Measurements from ENCODE around the gene ITGA8. TPM values are rescaled to one million over a fixed set of nuclear protein-coding genes. Genes with fewer than 3 reads are reported as not detected.
"Not testable (repeated sequence)": the region's sequence is repeated elsewhere in the genome, so short reads cannot be mapped to it uniquely, and the experiment has no call there.

The ITGA8 gene
- polyA plus RNA-seq, 6 donors from 2014 or later: not detected

DNA sequence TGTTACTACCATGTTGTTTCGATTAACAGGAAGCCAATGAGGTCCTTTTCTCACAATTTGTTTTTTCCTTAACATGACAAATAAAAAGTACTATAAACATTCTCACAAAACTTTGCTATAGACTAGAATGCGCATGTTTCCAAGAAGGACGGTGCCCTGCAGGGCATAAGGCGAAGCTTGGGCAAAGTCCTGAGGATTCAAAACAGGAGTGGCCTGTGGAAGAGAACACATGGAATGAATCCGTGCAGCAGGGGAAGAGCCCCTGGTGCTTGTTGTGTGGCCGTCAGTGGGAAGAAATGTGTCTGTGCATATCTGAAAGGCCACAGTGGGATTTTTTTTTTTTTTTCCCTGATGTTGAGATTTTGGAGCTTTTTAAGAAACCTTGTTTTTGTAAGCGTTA lies 67.6 kb downstream of the ITGA8 start:
- no peak for DNase-seq
- Mint-ChIP-seq H3K4me1 (no peaks in the 10 kb centered on the region), H3K4me3 (no peak overlapping the region), H3K36me3 (no peaks in the 10 kb centered on the region), H3K27me3 (peaks cover 0 to 3% (median 0%) of the 10 kb centered on the region in 3 donors), H3K27ac (peak overlapping the region in 1 of 6 donors; percentile 38), H3K9me3 (peaks cover 0 to 3% (median 0%) of the 10 kb centered on the region in 7 donors)
- no peak for ATAC-seq (ENCODE audit: low read depth in 2 of 2)

GRCh38 chr10:15651175-15651574 lies 68.5 kb downstream of the ITGA8 start:
- Mint-ChIP-seq H3K27me3 (peaks cover 0 to 3% (median 0%) of the 10 kb centered on the region in 3 donors), H3K27ac (no peak overlapping the region), H3K4me3 (no peak overlapping the region), H3K36me3 (no peaks in the 10 kb centered on the region), H3K9me3 (no peaks in the 10 kb centered on the region), H3K4me1 (no peaks in the 10 kb centered on the region)
- ATAC-seq (ENCODE audit: low read depth in 2 of 2) (no peak), DNase-seq (no peak)

DNA sequence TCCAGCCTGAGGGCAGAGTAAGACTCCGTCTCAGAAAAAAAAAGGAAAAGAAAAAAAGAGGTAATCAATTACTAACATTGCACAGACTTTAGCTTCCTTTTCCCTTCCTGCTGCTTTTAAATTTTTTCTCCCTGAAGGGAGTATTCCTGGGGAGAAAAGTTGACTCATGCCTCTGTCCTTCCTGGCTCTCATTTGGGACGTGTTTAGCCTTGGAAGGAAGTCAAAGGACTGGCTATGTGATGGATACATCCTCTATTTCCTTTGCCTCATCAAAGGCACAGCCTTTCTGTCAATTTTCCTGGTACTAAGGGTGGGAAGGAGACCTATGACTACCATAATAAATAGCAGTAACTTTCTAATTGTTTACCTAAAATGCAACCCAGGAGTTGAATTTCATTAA lies 77.6 kb downstream of the ITGA8 start:
- Mint-ChIP-seq H3K27ac (no peak overlapping the region), H3K36me3 (no peaks in the 10 kb centered on the region), H3K27me3 (peaks cover 0 to 10% (median 0%) of the 10 kb centered on the region in 3 donors), H3K9me3 (peaks cover 0 to 2% (median 0%) of the 10 kb centered on the region in 7 donors), H3K4me1 (no peaks in the 10 kb centered on the region), H3K4me3 (no peak overlapping the region)
- DNase-seq (no peak), ATAC-seq (ENCODE audit: low read depth in 2 of 2) (no peak)

DNA sequence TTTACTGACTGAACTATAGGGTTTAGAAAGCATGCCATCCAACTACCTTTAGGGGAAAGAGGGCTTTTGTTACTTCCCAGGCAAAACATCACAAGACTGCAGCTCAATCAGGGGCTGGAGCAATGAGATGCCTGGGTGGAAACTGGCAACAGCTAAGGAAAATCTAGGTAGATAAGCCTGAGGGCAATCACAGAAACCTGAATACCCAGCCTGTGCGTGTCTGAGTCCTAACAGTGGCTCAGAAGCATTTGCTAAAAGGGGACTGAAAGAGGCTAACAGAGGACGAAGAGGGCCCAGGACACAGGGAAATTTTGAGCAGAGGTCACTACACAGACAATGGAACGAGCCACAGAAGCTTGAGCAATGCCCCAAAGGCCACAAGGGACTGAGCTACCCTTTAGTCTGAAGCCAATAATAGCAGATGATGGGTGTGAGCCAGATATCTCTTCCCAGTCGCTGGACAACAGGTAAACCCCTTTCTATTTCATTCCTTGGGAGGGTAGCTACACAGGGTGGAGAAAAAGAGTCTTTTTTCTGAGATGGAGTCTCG lies 79.1 kb downstream of the ITGA8 start:
- ATAC-seq (ENCODE audit: low read depth in 2 of 2): no peak
- no peaks in the 10 kb centered on the region for H3K4me1 Mint-ChIP-seq
- H3K27me3 Mint-ChIP-seq: peaks cover 0 to 10% (median 0%) of the 10 kb centered on the region in 3 donors
- no peaks in the 10 kb centered on the region for H3K36me3 Mint-ChIP-seq
- H3K9me3 Mint-ChIP-seq: peaks cover 0 to 2% (median 0%) of the 10 kb centered on the region in 7 donors
- H3K4me3 Mint-ChIP-seq: no peak overlapping the region
- DNase-seq: no peak
- H3K27ac Mint-ChIP-seq: no peak overlapping the region

DNA sequence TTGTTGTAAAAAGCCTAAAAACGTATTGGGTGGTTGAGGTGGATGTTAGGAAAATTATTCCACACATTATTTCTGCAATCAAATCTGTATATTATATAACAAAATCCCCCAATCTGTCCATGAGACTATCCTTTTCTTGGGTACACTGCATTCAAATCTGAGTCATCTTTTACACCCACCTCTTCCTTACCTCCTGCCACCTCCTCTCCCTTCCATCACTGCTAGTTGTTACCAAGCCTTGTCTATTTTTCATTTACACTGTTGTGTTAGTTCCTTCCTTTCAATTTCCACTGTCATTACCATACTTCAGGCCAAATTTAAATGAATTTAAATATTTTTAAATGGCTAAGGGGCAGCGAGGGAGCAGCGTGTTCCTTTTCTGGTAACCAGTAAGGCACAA lies 83.3 kb downstream of the ITGA8 start:
- peaks cover 0 to 14% (median 6%) of the 10 kb centered on the region in 3 donors for H3K27me3 Mint-ChIP-seq
- no peak for ATAC-seq (ENCODE audit: low read depth in 2 of 2)
- no peaks in the 10 kb centered on the region for H3K9me3 Mint-ChIP-seq
- no peak for DNase-seq
- no peaks in the 10 kb centered on the region for H3K36me3 Mint-ChIP-seq
- no peak overlapping the region for H3K27ac Mint-ChIP-seq
- H3K4me1 Mint-ChIP-seq: no peaks in the 10 kb centered on the region
- no peak overlapping the region for H3K4me3 Mint-ChIP-seq

- DNase-seq (no peak), ATAC-seq (ENCODE audit: low read depth in 2 of 2) (no peak)
- Mint-ChIP-seq H3K36me3 (no peaks in the 10 kb centered on the region), H3K9me3 (peaks cover 0 to 5% (median 0%) of the 10 kb centered on the region in 7 donors), H3K4me1 (no peaks in the 10 kb centered on the region), H3K27ac (no peak overlapping the region), H3K27me3 (peaks cover 0 to 6% (median 4%) of the 10 kb centered on the region in 3 donors), H3K4me3 (no peak overlapping the region)
These were observed 87.1 kb downstream of the ITGA8 start for GRCh38 chr10:15632456-15633091.

GRCh38 chr10:15631205-15631604 lies 88.5 kb downstream of the ITGA8 start:
- Mint-ChIP-seq H3K27ac (peak overlapping the region in 1 of 6 donors; percentile 19), H3K9me3 (peaks cover 0 to 16% (median 2%) of the 10 kb centered on the region in 7 donors)
- not testable (repeated sequence) for H3K4me1 Mint-ChIP-seq; H3K36me3 Mint-ChIP-seq; DNase-seq; H3K4me3 Mint-ChIP-seq; ATAC-seq (ENCODE audit: low read depth in 2 of 2); H3K27me3 Mint-ChIP-seq

- ATAC-seq (ENCODE audit: low read depth in 2 of 2) (no peak), DNase-seq (no peak)
- no peaks in the 10 kb centered on the region for H3K4me1 Mint-ChIP-seq
- H3K27ac Mint-ChIP-seq: no peak overlapping the region
- peaks cover 0 to 6% (median 4%) of the 10 kb centered on the region in 3 donors for H3K27me3 Mint-ChIP-seq
- H3K36me3 Mint-ChIP-seq: no peaks in the 10 kb centered on the region
- H3K9me3 Mint-ChIP-seq: peaks cover 0 to 16% (median 2%) of the 10 kb centered on the region in 7 donors
- H3K4me3 Mint-ChIP-seq: no peak overlapping the region
These were observed 89.4 kb downstream of the ITGA8 start for GRCh38 chr10:15630353-15630752.

DNA sequence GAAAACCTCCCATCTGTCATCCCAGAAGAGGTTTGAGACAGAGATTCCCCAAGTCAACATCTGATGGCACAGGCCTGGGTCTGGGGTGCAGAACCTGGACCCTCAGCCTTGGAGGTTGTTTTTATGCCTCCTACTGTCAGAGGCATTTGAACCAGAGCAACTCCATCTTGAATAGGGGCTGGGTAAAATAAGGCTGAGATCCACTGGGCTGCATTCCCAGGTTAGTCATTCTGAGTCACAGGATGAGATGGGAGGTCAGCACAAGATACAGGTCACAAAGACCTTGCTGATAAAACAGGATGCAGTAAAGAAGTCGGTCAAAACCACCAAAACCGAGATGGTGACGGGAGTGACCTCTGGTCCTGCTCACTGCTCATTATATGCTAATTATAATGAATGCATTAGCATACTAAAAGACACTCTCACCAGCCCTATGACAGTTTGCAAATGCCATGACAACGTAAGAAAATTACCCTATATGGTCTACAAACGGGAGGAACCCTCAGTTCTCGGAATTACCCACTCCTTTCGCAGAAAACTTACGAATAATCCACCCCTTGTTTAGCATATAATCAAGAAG lies 92.0 kb downstream of the ITGA8 start:
- no peak for DNase-seq
- Mint-ChIP-seq H3K4me1 (no peaks in the 10 kb centered on the region), H3K4me3 (no peak overlapping the region), H3K27me3 (peaks cover 0 to 6% (median 0%) of the 10 kb centered on the region in 3 donors), H3K9me3 (peaks cover 0 to 16% (median 2%) of the 10 kb centered on the region in 7 donors), H3K27ac (no peak overlapping the region), H3K36me3 (no peaks in the 10 kb centered on the region)
- ATAC-seq (ENCODE audit: low read depth in 2 of 2): no peak

GRCh38 chr10:15626937-15627336 lies 92.8 kb downstream of the ITGA8 start:
- DNase-seq: no peak
- Mint-ChIP-seq H3K9me3 (peaks cover 0 to 16% (median 2%) of the 10 kb centered on the region in 7 donors), H3K36me3 (no peaks in the 10 kb centered on the region), H3K4me3 (no peak overlapping the region), H3K4me1 (no peaks in the 10 kb centered on the region), H3K27ac (no peak overlapping the region), H3K27me3 (peaks cover 0 to 1% (median 0%) of the 10 kb centered on the region in 3 donors)
- no peak for ATAC-seq (ENCODE audit: low read depth in 2 of 2)

DNA sequence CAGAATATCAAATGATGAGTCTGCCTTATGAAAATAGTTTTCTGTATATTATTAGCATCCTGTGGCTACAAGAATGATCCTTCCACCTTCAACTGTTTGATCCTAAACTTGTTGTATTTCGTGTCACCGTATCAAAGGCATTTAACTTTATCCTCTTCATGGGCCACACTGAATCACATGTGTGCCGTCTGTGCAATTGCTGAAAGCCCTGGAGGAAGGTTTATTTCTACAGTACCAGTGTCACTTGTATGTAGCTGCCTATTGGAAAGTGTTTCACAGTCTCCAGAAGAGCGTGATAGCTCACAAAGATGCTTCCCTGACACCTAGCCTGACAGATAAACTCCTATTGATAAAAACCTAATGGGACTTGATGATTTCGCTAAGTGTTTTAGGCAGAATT lies 94.5 kb downstream of the ITGA8 start:
- Mint-ChIP-seq H3K4me1 (no peaks in the 10 kb centered on the region), H3K27ac (no peak overlapping the region), H3K4me3 (no peak overlapping the region), H3K36me3 (no peaks in the 10 kb centered on the region), H3K27me3 (peaks cover 0 to 7% (median 0%) of the 10 kb centered on the region in 3 donors), H3K9me3 (peaks cover 0 to 16% (median 0%) of the 10 kb centered on the region in 7 donors)
- DNase-seq (no peak), ATAC-seq (ENCODE audit: low read depth in 2 of 2) (no peak)

GRCh38 chr10:15624401-15625196 lies 95.1 kb downstream of the ITGA8 start:
- Mint-ChIP-seq H3K27me3 (peaks cover 0 to 7% (median 0%) of the 10 kb centered on the region in 3 donors), H3K4me3 (no peak overlapping the region), H3K36me3 (no peaks in the 10 kb centered on the region), H3K4me1 (no peaks in the 10 kb centered on the region), H3K27ac (no peak overlapping the region), H3K9me3 (peaks cover 0 to 16% (median 0%) of the 10 kb centered on the region in 7 donors)
- DNase-seq (no peak), ATAC-seq (ENCODE audit: low read depth in 2 of 2) (no peak)

- Mint-ChIP-seq H3K9me3 (peaks cover 0 to 2% (median 0%) of the 10 kb centered on the region in 7 donors), H3K27me3 (peaks cover 0 to 7% (median 0%) of the 10 kb centered on the region in 3 donors), H3K27ac (no peak overlapping the region), H3K4me3 (no peak overlapping the region), H3K36me3 (no peaks in the 10 kb centered on the region), H3K4me1 (no peaks in the 10 kb centered on the region)
- ATAC-seq (ENCODE audit: low read depth in 2 of 2) (no peak), DNase-seq (no peak)
These were observed 98.7 kb downstream of the ITGA8 start for GRCh38 chr10:15620836-15621515.
